Measurements from ENCODE around the gene ARHGEF19. TPM values are rescaled to one million over a fixed set of nuclear protein-coding genes. Genes with fewer than 3 reads are reported as not detected.

The ARHGEF19 gene
- total and polyA plus RNA-seq, 10 of the 15 experiments (the other 5 are each of a cell fraction or from before 2014, with no cell fraction given) = 0.15 to 2.9 (median 0.67) TPM; not detected in 1

- H3K27me3 ChIP-seq (replicated peaks in 1 of 2; ENCODE audit: control insufficient read depth in 2 of 2, insufficient read depth in 2 of 2, low read length in 1 of 2) = no peaks in the 10 kb centered on the region
- WGBS (ENCODE audit: insufficient coverage, insufficient replicate concordance, low lambda C conversion rate, missing lambda C conversion rate) = 34% methylated on average over 9 of the region's 11 CpGs
- peaks cover 4% of the 10 kb centered on the region; the same call in 1 of the 2 replicates for H3K4me1 ChIP-seq (ENCODE audit: control insufficient read depth, insufficient read depth, low read length)
- DNase-seq (ENCODE audit: low read depth, low spot score) = no peak
- no peak overlapping the region for H3K4me3 ChIP-seq
- RAD21 ChIA-PET (ENCODE audit: unreplicated experiment) = no interaction called here
- no peak for FAIRE-seq
- no peaks in the 10 kb centered on the region for H3K79me2 ChIP-seq (ENCODE audit: control insufficient read depth, insufficient read depth, low read length)
- BruUV-seq (replicated peaks) = TSS peak; percentile 58
- H2AFZ ChIP-seq (ENCODE audit: control insufficient read depth, low read depth, low read length) = no peak overlapping the region
- intact Hi-C loops (cut with micrococcal nuclease; ENCODE audit: unreplicated experiment) = loop anchor here (5.0 kb wide), 1 partner anchor 157 kb away; no protein-coding TSS in a partner anchor
- no peaks in the 10 kb centered on the region for H3K36me3 ChIP-seq (ENCODE audit: control insufficient read depth in 2 of 2, insufficient read depth in 2 of 2, low read length in 1 of 2)
- POLR2A ChIA-PET = interaction anchor here (1.2 kb wide), 1 partner anchor 32 kb away, joined by 3 read pairs; the partner anchor contains the start of gene CPLANE2
- no peaks in the 10 kb centered on the region for H4K20me1 ChIP-seq (ENCODE audit: control insufficient read depth, insufficient read depth)
- H3K27ac ChIP-seq (ENCODE audit: control insufficient read depth, insufficient read depth) = no peak overlapping the region
- CTCF ChIA-PET = interaction anchor here (0.6 to 3.4 kb wide), 6 partner anchors 32 to 678 kb away, joined by 3 to 18 read pairs (median 3); no protein-coding TSS in a partner anchor
- in situ Hi-C loops (cut with MboI) = no loop called here
- SMC1A ChIA-PET (ENCODE audit: uncharacterized antibody, unreplicated experiment) = no interaction called here
- no peak for ATAC-seq
- TF ChIP-seq NR2C2 (IDR thresholded peaks at IDR 0.05; ENCODE audit: borderline replicate concordance, control insufficient read depth, insufficient read length, low read depth) (no peak), MYB (IDR thresholded peaks at IDR 0.05; ENCODE audit: borderline replicate concordance, low read depth, low read length) (no peak), EGR1 (IDR thresholded peaks at IDR 0.05; ENCODE audit: borderline replicate concordance in 1 of 2, low read depth in 2 of 2, low read length in 2 of 2) (no peak), YBX1 (IDR thresholded peaks at IDR 0.05) (no peak), ZSCAN29 (IDR thresholded peaks at IDR 0.05) (no peak), CBX3 (IDR thresholded peaks at IDR 0.05; ENCODE audit: borderline replicate concordance, low read depth) (no peak), IKZF1 (conservative IDR thresholded peaks at IDR 0.05) (no peak), SIN3A (IDR thresholded peaks at IDR 0.05; ENCODE audit: low read depth, low read length) (no peak), BRCA1 (IDR thresholded peaks at IDR 0.05; ENCODE audit: low read depth, low read length) (no peak), ZNF622 (IDR thresholded peaks at IDR 0.05) (no peak), NRF1 (conservative IDR thresholded peaks at IDR 0.05; ENCODE audit: low read depth, low read length) (no peak), NFYA (IDR thresholded peaks at IDR 0.05; ENCODE audit: borderline replicate concordance, low read depth, low read length) (no peak), SUZ12 (IDR thresholded peaks at IDR 0.05; ENCODE audit: unreplicated experiment) (no peak), ZNF217 (IDR thresholded peaks at IDR 0.05) (no peak), TAF1 (IDR thresholded peaks at IDR 0.05; ENCODE audit: borderline replicate concordance, low read depth, low read length) (no peak), ZNF384 (IDR thresholded peaks at IDR 0.05; ENCODE audit: borderline replicate concordance, low read depth, low read length) (no peak), SREBF1 (IDR thresholded peaks at IDR 0.05; ENCODE audit: low read length) (no peak)
- TF ChIP-seq, protein P1, sequence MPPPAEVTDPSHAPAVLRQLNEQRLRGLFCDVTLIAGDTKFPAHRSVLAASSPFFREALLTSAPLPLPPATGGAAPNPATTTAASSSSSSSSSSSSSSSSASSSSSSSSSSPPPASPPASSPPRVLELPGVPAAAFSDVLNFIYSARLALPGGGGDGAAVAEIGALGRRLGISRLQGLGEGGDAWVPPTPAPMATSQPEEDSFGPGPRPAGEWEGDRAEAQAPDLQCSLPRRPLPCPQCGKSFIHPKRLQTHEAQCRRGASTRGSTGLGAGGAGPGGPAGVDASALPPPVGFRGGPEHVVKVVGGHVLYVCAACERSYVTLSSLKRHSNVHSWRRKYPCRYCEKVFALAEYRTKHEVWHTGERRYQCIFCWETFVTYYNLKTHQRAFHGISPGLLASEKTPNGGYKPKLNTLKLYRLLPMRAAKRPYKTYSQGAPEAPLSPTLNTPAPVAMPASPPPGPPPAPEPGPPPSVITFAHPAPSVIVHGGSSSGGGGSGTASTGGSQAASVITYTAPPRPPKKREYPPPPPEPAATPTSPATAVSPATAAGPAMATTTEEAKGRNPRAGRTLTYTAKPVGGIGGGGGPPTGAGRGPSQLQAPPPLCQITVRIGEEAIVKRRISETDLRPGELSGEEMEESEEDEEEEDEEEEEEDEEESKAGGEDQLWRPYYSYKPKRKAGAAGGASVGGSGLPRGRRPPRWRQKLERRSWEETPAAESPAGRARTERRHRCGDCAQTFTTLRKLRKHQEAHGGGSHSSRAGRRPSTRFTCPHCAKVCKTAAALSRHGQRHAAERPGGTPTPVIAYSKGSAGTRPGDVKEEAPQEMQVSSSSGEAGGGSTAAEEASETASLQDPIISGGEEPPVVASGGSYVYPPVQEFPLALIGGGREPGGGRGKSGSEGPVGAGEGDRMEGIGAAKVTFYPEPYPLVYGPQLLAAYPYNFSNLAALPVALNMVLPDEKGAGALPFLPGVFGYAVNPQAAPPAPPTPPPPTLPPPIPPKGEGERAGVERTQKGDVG (CRISPR knock-in tag; IDR thresholded peaks at IDR 0.05) = no peak
- TF ChIP-seq, protein P2, sequence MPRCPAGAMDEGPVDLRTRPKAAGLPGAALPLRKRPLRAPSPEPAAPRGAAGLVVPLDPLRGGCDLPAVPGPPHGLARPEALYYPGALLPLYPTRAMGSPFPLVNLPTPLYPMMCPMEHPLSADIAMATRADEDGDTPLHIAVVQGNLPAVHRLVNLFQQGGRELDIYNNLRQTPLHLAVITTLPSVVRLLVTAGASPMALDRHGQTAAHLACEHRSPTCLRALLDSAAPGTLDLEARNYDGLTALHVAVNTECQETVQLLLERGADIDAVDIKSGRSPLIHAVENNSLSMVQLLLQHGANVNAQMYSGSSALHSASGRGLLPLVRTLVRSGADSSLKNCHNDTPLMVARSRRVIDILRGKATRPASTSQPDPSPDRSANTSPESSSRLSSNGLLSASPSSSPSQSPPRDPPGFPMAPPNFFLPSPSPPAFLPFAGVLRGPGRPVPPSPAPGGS (IDR thresholded peaks at IDR 0.05; ENCODE audit: borderline replicate concordance, insufficient read depth, low read depth, low read length, poor library complexity, severe bottlenecking) = no peak
- no peak overlapping the region for H3K9ac ChIP-seq (ENCODE audit: control insufficient read depth, insufficient read depth, low read length)
- no peaks in the 10 kb centered on the region for H3K9me3 ChIP-seq (replicated peaks; ENCODE audit: control insufficient read depth, insufficient read depth, low read length)
- H3K4me2 ChIP-seq (ENCODE audit: control insufficient read depth, insufficient read depth) = no peak overlapping the region
Measured at GRCh38 chr1:16205334-16205671, 7.1 kb downstream of the ARHGEF19 start.

All from GM12878 (cell line).